A549 (cell line): ENCODE results near the gene MSL1. TPM values are rescaled to one million over a fixed set of nuclear protein-coding genes. Genes with fewer than 3 reads are reported as not detected.

Experiments
- ATAC-seq, 2 experiments: fragments of 200-7000 bp in 1 of 2; fragments of >200 bp in 1 of 2; cut with Nextera tagmentation in 1 of 2; cut with Tn5 transposase in 1 of 2; 3 replicates each; pipeline versions ENCODE4 v1.8.0 to v1.9.1; 2018 to 2020; ENCODE audit warnings: mild to moderate bottlenecking in 1 of 2, moderate library complexity in 1 of 2
- CTCF ChIA-PET: fragments of 300-600 bp; sonication (Branson Sonifier 250); formaldehyde crosslinking; extraction: SDS; loops from one replicate; lab custom pipeline; 2021; ENCODE audit warnings: antibody characterized with exemption, inconsistent platforms; lab: Yijun Ruan, JAX
- POLR2A ChIA-PET: fragments of 350-600 bp; formaldehyde crosslinking; extraction: SDS; loops from one replicate; lab custom pipeline; 2021; ENCODE audit warnings: antibody characterized with exemption, inconsistent platforms; lab: Yijun Ruan, JAX
- DNase-seq, 2 experiments: peaks; one replicate each; pipeline versions ENCODE4 v3.0.0 to v3.0.0-alpha.2; 2011 to 2016; ENCODE audit warnings: low read depth in 1 of 2, low spot score in 1 of 2
- FAIRE-seq: peaks from 2 replicates; lab custom pipeline; 2011; peaks lifted over from hg19 to GRCh38; lab: Jason Lieb, UNC
- H3K27ac ChIP-seq, 2 experiments: fragments of >200 bp; sonication (Bioruptor Twin); formaldehyde crosslinking; 3 replicates each; pipeline ENCODE4 v1.5.1; 2016 to 2017
- H3K4me1 ChIP-seq: fragments of >200 bp; sonication (Bioruptor Twin); formaldehyde crosslinking; 3 replicates; pipeline ENCODE4 v1.6.1; 2016
- H3K4me2 ChIP-seq: fragments of >200 bp; sonication (Bioruptor Twin); formaldehyde crosslinking; 3 replicates; pipeline ENCODE4 v1.6.1; 2016
- H3K4me3 ChIP-seq: fragments of >200 bp; sonication (Bioruptor Twin); formaldehyde crosslinking; 3 replicates; pipeline ENCODE4 v1.5.1; 2016
- H3K9me3 ChIP-seq: fragments of >200 bp; sonication (Bioruptor Twin); formaldehyde crosslinking; 3 replicates; pipeline ENCODE4 v1.6.1; 2016
- ATOH8 ChIP-seq: fragments of 250-450 bp; sonication (Bioruptor Pico); IDR thresholded peaks from 2 replicates; pipeline ENCODE4 v1.5.0; 2020; ENCODE audit warnings: low read depth, mild to moderate bottlenecking, moderate library complexity
- BHLHE40 ChIP-seq: IDR thresholded peaks from 2 replicates; pipeline ENCODE4 v1.6.1; 2012; ENCODE audit warnings: low read depth, low read length, inconsistent platforms
- CHD4 ChIP-seq: fragments of 200-600 bp; sonication (generic); IDR thresholded peaks from 2 replicates; pipeline ENCODE4 v1.6.1; 2016; ENCODE audit warnings: antibody characterized with exemption, mild to moderate bottlenecking, borderline replicate concordance
- EHF ChIP-seq: fragments of 250-450 bp; sonication (Bioruptor Pico); IDR thresholded peaks from 2 replicates; pipeline ENCODE4 v1.5.0; 2020; ENCODE audit warnings: mild to moderate bottlenecking
- EHMT2 ChIP-seq: fragments of 200-600 bp; sonication (generic); IDR thresholded peaks from 2 replicates; pipeline ENCODE4 v1.6.1; 2016; ENCODE audit warnings: antibody characterized with exemption, low read depth, mild to moderate bottlenecking, moderate library complexity
- EP300 ChIP-seq, 2 experiments: fragments of >200 bp; sonication (Bioruptor Twin); formaldehyde crosslinking; IDR thresholded peaks; 2 replicates in 1 of 2; 3 replicates in 1 of 2; pipeline ENCODE4 v1.6.1; 2016 to 2017
- ESRRA ChIP-seq: fragments of 150-350 bp; IDR thresholded peaks from 2 replicates; pipeline ENCODE4 v1.6.1; 2014; ENCODE audit warnings: mild to moderate bottlenecking, low read length, borderline replicate concordance
- FOSL2 ChIP-seq, 2 experiments: fragments of 450-650 bp in 1 of 2; fragments of >200 bp in 1 of 2; sonication (Bioruptor Twin) in 1 of 2; formaldehyde crosslinking; IDR thresholded peaks; 2 replicates each; pipeline versions ENCODE4 v1.5.0 to v1.6.1; 2016 to 2020; ENCODE audit warnings: mild to moderate bottlenecking in 1 of 2, moderate library complexity in 1 of 2
- GATA3 ChIP-seq: IDR thresholded peaks from 2 replicates; pipeline ENCODE4 v1.6.1; 2012; ENCODE audit warnings: borderline replicate concordance
- HOXB13 ChIP-seq: fragments of 250-450 bp; sonication (Bioruptor Pico); IDR thresholded peaks from 2 replicates; pipeline ENCODE4 v1.5.0; 2020; ENCODE audit warnings: low read depth, mild to moderate bottlenecking, moderate library complexity
- HOXB5 ChIP-seq: fragments of 250-450 bp; sonication (Bioruptor Pico); IDR thresholded peaks from 2 replicates; pipeline ENCODE4 v1.5.0; 2020; ENCODE audit warnings: mild to moderate bottlenecking, moderate library complexity
- JUNB ChIP-seq: fragments of >200 bp; sonication (Bioruptor Twin); formaldehyde crosslinking; IDR thresholded peaks from 2 replicates; pipeline ENCODE4 v1.6.1; 2016
- MAFK ChIP-seq: fragments of 450-650 bp; IDR thresholded peaks from 2 replicates; pipeline ENCODE4 v1.6.1; 2014; ENCODE audit not compliant: partially characterized antibody
- MAX ChIP-seq: IDR thresholded peaks from 2 replicates; pipeline ENCODE4 v1.6.1; 2012
- MAZ ChIP-seq: fragments of 150-350 bp; IDR thresholded peaks from 2 replicates; pipeline ENCODE4 v1.6.1; 2014; ENCODE audit warnings: antibody characterized with exemption, low read depth, low read length, borderline replicate concordance
- MYC ChIP-seq: IDR thresholded peaks from 2 replicates; pipeline ENCODE4 v1.6.1; 2012; ENCODE audit warnings: mild to moderate bottlenecking, inconsistent platforms, low read length, improper control_type of control experiment, borderline replicate concordance
- NPAS2 ChIP-seq: fragments of 250-450 bp; sonication (Bioruptor Pico); IDR thresholded peaks from 2 replicates; pipeline ENCODE4 v1.8.0; 2022; ENCODE audit warnings: mild to moderate bottlenecking, moderate library complexity, borderline replicate concordance
- POLR2AphosphoS2 ChIP-seq: conservative IDR thresholded peaks from 2 replicates; pipeline ENCODE4 v1.6.1; 2012; ENCODE audit warnings: low read length, improper control_type of control experiment, inconsistent platforms
- RAD21 ChIP-seq, 2 experiments: fragments of >200 bp in 1 of 2; sonication (Bioruptor Twin) in 1 of 2; formaldehyde crosslinking in 1 of 2; IDR thresholded peaks in 1 of 2; conservative IDR thresholded peaks in 1 of 2; 2 replicates in 1 of 2; 3 replicates in 1 of 2; pipeline ENCODE4 v1.6.1; 2012 to 2018; ENCODE audit warnings: inconsistent platforms in 1 of 2
- RARB ChIP-seq: fragments of 250-450 bp; sonication (Bioruptor Pico); IDR thresholded peaks from 2 replicates; pipeline ENCODE4 v1.8.0; 2021; ENCODE audit warnings: mild to moderate bottlenecking, moderate library complexity
- RFX5 ChIP-seq: fragments of 450-650 bp; IDR thresholded peaks from 2 replicates; pipeline ENCODE4 v1.7.1; 2014; ENCODE audit warnings: antibody characterized with exemption, mild to moderate bottlenecking, moderate library complexity
- SREBF2 ChIP-seq: fragments of 450-650 bp; IDR thresholded peaks from 2 replicates; pipeline ENCODE4 v1.6.1; 2014; ENCODE audit warnings: mild to moderate bottlenecking, moderate library complexity
- TFCP2L1 ChIP-seq: fragments of 250-450 bp; sonication (Bioruptor Pico); IDR thresholded peaks from 2 replicates; pipeline ENCODE4 v1.5.0; 2021; ENCODE audit warnings: mild to moderate bottlenecking
- TP53 ChIP-seq: fragments of 250-450 bp; sonication (Bioruptor Pico); IDR thresholded peaks from 2 replicates; pipeline ENCODE4 v1.5.0; 2021; ENCODE audit warnings: mild to moderate bottlenecking, moderate library complexity
- USF2 ChIP-seq: fragments of 450-650 bp; IDR thresholded peaks from 2 replicates; pipeline ENCODE4 v1.6.1; 2014; ENCODE audit warnings: antibody characterized with exemption
- ZFP36 ChIP-seq: fragments of 450-650 bp; IDR thresholded peaks from 2 replicates; pipeline ENCODE4 v1.6.1; 2014; ENCODE audit warnings: borderline replicate concordance; ENCODE audit not compliant: partially characterized antibody
- WGBS: methylation state at CpG from one replicate; pipeline ENCODE4 v1.1.6; 2017; ENCODE audit errors: missing lambda C conversion rate; 5-methylcytosine and 5-hydroxymethylcytosine counted together
- polyA plus RNA-seq, 4 experiments: library from polyadenylated mRNA; depleted of rRNA in 3 of 4; stranded (reverse); fragments of >200 nt; fragmentation: RNase III in 1 of 4; extraction: RNeasy Plus Mini Kit Qiagen cat#74134 plus additional on column Dnase treatment in 1 of 4; gene quantifications; 2 replicates in 3 of 4; 3 replicates in 1 of 4; pipeline ENCODE4 v1.2.3, GENCODE V29; 2011 to 2017
- TF ChIP-seq, protein P1 (sequence below): IDR thresholded peaks from 2 replicates; pipeline ENCODE4 v1.6.1; 2012
- TF ChIP-seq, protein P2 (sequence below): fragments of >200 bp; sonication (Bioruptor Twin); formaldehyde crosslinking; IDR thresholded peaks from 2 replicates; pipeline ENCODE4 v1.6.1; 2016

Gene MSL1
- polyA plus RNA-seq, 2 of the 4 experiments (the other 2 are of a cell fraction), result 64.8 to 95.1 TPM

DNA sequence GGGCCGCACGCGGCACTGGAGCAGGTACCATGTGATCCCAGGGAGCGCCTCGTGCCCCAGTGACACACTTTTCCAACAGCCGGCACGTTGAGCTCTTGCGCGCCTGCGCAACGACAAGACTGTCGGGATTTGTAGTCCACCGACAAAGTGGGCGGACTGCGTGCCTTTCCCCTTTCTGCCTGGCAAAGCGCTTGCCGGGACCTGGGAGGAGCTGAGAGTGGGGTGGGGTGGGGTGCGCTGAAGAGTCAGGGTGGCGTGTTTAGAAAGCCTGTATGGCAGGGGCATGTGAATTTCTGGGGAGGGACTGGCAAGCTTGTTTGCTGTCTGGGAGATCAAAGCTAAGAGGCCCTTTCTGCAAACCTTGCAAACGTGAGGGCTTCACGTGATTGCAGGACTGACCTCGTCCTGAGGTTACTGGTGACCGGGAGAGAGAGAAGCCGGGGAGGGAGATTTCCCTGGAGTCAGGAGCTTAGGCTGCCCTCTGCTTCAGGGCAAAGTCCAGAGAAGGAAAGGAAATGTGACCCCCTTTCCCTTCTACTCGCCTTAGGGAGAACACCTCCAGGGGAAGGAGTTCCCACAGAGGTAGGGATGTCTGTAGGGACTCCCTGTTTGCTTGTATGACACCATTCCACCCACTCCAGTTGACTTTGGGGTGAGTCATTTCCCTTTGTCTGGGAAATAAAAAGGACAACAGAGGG, 21.0 kb upstream of the MSL1 start (continued):
- TF ChIP-seq FOSL2 (IDR thresholded peaks at IDR 0.05) (peak; percentile 86), FOSL2 (CRISPR knock-in tag; IDR thresholded peaks at IDR 0.05) (peak; percentile 99), HOXB5 (no peak), POLR2AphosphoS2 (no peak), CHD4 (no peak), RARB (CRISPR knock-in tag) (no peak; the same call in 1 of the 2 replicates), GATA3 (peak; percentile 71), JUNB (peak; percentile 84), USF2 (peak; percentile 98), TP53 (CRISPR knock-in tag) (peak; percentile 72; the same call in 1 of the 2 replicates), ZFP36 (no peak), NPAS2 (CRISPR knock-in tag) (peak; percentile 99), ESRRA (peak; percentile 85; the same call in 1 of the 2 replicates), RAD21 (conservative IDR thresholded peaks at IDR 0.05 in 1 of 2, IDR thresholded peaks at IDR 0.05 in 1 of 2) (0 out of 5 replicates have a peak, but pooled peaks of 1 of the 2 experiments have one; percentile 23)
- TF ChIP-seq, protein P1, sequence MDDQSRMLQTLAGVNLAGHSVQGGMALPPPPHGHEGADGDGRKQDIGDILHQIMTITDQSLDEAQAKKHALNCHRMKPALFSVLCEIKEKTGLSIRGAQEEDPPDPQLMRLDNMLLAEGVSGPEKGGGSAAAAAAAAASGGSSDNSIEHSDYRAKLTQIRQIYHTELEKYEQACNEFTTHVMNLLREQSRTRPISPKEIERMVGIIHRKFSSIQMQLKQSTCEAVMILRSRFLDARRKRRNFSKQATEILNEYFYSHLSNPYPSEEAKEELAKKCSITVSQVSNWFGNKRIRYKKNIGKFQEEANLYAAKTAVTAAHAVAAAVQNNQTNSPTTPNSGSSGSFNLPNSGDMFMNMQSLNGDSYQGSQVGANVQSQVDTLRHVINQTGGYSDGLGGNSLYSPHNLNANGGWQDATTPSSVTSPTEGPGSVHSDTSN, result peak; percentile 21; the same call in 1 of the 2 replicates
- TF ChIP-seq, protein P2, sequence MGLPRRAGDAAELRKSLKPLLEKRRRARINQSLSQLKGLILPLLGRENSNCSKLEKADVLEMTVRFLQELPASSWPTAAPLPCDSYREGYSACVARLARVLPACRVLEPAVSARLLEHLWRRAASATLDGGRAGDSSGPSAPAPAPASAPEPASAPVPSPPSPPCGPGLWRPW, result no peak

GRCh38 chr17:40101367-40102210, 20.2 kb upstream of the MSL1 start:
- no peak for DNase-seq
- no peaks in the 10 kb centered on the region for H3K9me3 ChIP-seq
- peaks cover 63% of the 10 kb centered on the region for H3K4me1 ChIP-seq
- no peak for ATAC-seq
- H3K27ac ChIP-seq, result peak overlapping the region; percentile 89
- H3K4me2 ChIP-seq, result peak overlapping the region; percentile 95
- CTCF ChIA-PET, result interaction anchor here (0.7 to 17.1 kb wide), 19 partner anchors 11 to 121 kb away, joined by 3 to 390 read pairs (median 5); partner anchors contain the start of genes CSF3, PSMD3 and THRA
- peak overlapping the region; percentile 42 for H3K4me3 ChIP-seq
- POLR2A ChIA-PET, result interaction anchor here (1.0 to 7.1 kb wide), 11 partner anchors 11 to 121 kb away, joined by 5 to 173 read pairs (median 11); partner anchors contain the start of genes CASC3, MED24, MSL1 and PSMD3
- FAIRE-seq, result no peak
- 60% methylated on average over 16 of the region's 16 CpGs for WGBS
- no peak for TF ChIP-seq MAX
- TF ChIP-seq EP300 (IDR thresholded peaks at IDR 0.05), result no peak
- TF ChIP-seq BHLHE40, result no peak
- TF ChIP-seq FOSL2 (IDR thresholded peaks at IDR 0.05), result no peak
- no peak for TF ChIP-seq FOSL2 (CRISPR knock-in tag; IDR thresholded peaks at IDR 0.05)
- TF ChIP-seq MAZ, result no peak
- peak; percentile 44; the same call in 1 of the 2 replicates for TF ChIP-seq TFCP2L1 (CRISPR knock-in tag)
- TF ChIP-seq, protein P1, result no peak
- TF ChIP-seq GATA3, result no peak
- TF ChIP-seq ATOH8 (CRISPR knock-in tag), result no peak
- TF ChIP-seq EHF, result no peak
- TF ChIP-seq SREBF2, result no peak
- TF ChIP-seq EHMT2, result no peak
- TF ChIP-seq HOXB13 (CRISPR knock-in tag), result no peak
- TF ChIP-seq MYC, result no peak
- no peak for TF ChIP-seq RFX5
- no peak for TF ChIP-seq ZFP36
- no peak for TF ChIP-seq MAFK
